Heart left ventricle (tissue), 16 donors: ENCODE results near the gene COPZ1. TPM values are rescaled to one million over a fixed set of nuclear protein-coding genes. Genes with fewer than 3 reads are reported as not detected.
"Not testable (repeated sequence)": the region's sequence is repeated elsewhere in the genome, so short reads cannot be mapped to it uniquely, and the experiment has no call there.

Experiments used
- ATAC-seq, 4 donors: fragments of 200-7000 bp; cut with Tn5 transposase; one replicate each; pipeline ENCODE4 v1.9.1; 2020 to 2022; ENCODE audit warnings: moderate library complexity in 4 of 4, mild to moderate bottlenecking in 3 of 4, moderate number of reproducible peaks in 1 of 4
- DNase-seq, 5 donors: peaks; one replicate each; pipeline ENCODE4 v3.0.0-alpha.2; 2020
- H3K27ac ChIP-seq, 12 donors: fragments of 200-600 bp; sonication (generic) in 4 of 12; one replicate each; pipeline versions ENCODE4 v1.5.0 to v1.8.0; 2016 to 2022; ENCODE audit warnings: mild to moderate bottlenecking in 2 of 12
- H3K27me3 ChIP-seq, 9 donors: fragments of 200-600 bp; sonication (generic) in 2 of 9; one replicate each; pipeline versions ENCODE4 v1.5.1 to v1.8.0; 2016 to 2022; ENCODE audit warnings: mild to moderate bottlenecking in 3 of 9
- H3K36me3 ChIP-seq, 9 donors: fragments of 200-600 bp; sonication (generic) in 2 of 9; one replicate each; pipeline versions ENCODE4 v1.5.0 to v1.8.0; 2018 to 2022; ENCODE audit warnings: mild to moderate bottlenecking in 2 of 9
- H3K4me1 ChIP-seq, 12 donors: fragments of 200-600 bp; sonication (generic) in 4 of 12; one replicate each; pipeline versions ENCODE4 v1.5.0 to v1.8.0; 2016 to 2022; ENCODE audit warnings: mild to moderate bottlenecking in 3 of 12
- H3K4me3 ChIP-seq, 12 donors: fragments of 200-600 bp; sonication (generic) in 4 of 12; one replicate each; pipeline versions ENCODE4 v1.5.0 to v1.8.0; 2017 to 2022; ENCODE audit warnings: mild to moderate bottlenecking in 9 of 12, moderate library complexity in 4 of 12
- H3K9me3 ChIP-seq, 12 donors: fragments of 200-600 bp; sonication (generic) in 4 of 12; one replicate each; pipeline versions ENCODE4 v1.5.0 to v1.8.0; 2016 to 2022; ENCODE audit warnings: mild to moderate bottlenecking in 1 of 12
- POLR2A ChIP-seq, 2 donors: fragments of 450-650 bp; IDR thresholded peaks; one replicate each; pipeline ENCODE4 v1.6.1; 2017; ENCODE audit warnings: antibody characterized with exemption in 2 of 2, mild to moderate bottlenecking in 2 of 2, moderate library complexity in 2 of 2
- WGBS, 4 donors: extraction: QIAGEN DNeasy Blood & Tissue Kit in 2 of 4; methylation state at CpG; one replicate each; pipeline versions ENCODE4 v1.1.5 to v1.1.7; 2013 to 2018; 5-methylcytosine and 5-hydroxymethylcytosine counted together
- intact Hi-C, 10 donors: fragments of 100-400 bp; cut with DNase I; formaldehyde crosslinking; loops; one replicate each; pipeline versions ENCODE4 v1.11.1 to v1.14.2; 2022
- polyA plus RNA-seq, 2 donors: library from polyadenylated mRNA; stranded (reverse); fragments of 200-250 nt; gene quantifications; one replicate each; pipeline ENCODE4 v1.2.3, GENCODE V29; 2013
- total RNA-seq, 9 donors: library from RNA; depleted of rRNA in 2 of 9; stranded (reverse); fragments of >200 nt in 2 of 9; fragmentation: NEBNext Ultra II Directional in 3 of 9; extraction: Animal tissue kit (Norgen Biotek cat#: 25700) in 3 of 9; gene quantifications; one replicate each; pipeline versions ENCODE4 v1.1.0 to v1.2.4, GENCODE V29; 2016 to 2023
- TF ChIP-seq, protein P1 (sequence below), 12 donors: fragments of 200-600 bp; sonication (generic) in 4 of 12; IDR thresholded peaks; one replicate each; pipeline versions ENCODE4 v1.5.0 to v1.8.0; 2018 to 2022; ENCODE audit warnings: antibody characterized with exemption in 12 of 12, mild to moderate bottlenecking in 5 of 12
- donor health status: ischemic (EF 13 %, LVEDD 7.1; RV severe dilation, severe dysfunction).
- donor health status: healthy with polysubstance abuse.
- donor health status: DM: no; HTN: yes; CAD: no.
- donor health status: DM: no; HTN: no; CAD: no.
- donor health status: ischemic (EF 25% LVEDD 6.9; RV normal size, moderate dysfunction).
- donor health status: ischemic (EF 25% LVEDD 5.7; RV mildly dilated, moderate dysfunction).
- donor health status: healthy.
- donor health status: DM: yes; HTN: yes; CAD: no.
- donor health status: ischemic (EF 35%, LVEDD 5.7; RV mildly dilated, moderate dysfunction).
- donor health status: nonischemic (EF 11% LVEDD 7.7; RV severe dilation, severe dysfunction).
- donor health status: DM: yes; HTN: yes; CAD: no.
- donor health status: PGD.
- donor health status: ischemic (EF 29% LVEDD 5.4; RV normal size, mild dysfunction).
- donor health status: nonischemic (EF 23%, LVEDD 6.1; RV moderate dilation, normal function).

COPZ1 gene
- total and polyA plus RNA-seq, 11 donors = 77.3 to 146 (median 125) TPM

DNA sequence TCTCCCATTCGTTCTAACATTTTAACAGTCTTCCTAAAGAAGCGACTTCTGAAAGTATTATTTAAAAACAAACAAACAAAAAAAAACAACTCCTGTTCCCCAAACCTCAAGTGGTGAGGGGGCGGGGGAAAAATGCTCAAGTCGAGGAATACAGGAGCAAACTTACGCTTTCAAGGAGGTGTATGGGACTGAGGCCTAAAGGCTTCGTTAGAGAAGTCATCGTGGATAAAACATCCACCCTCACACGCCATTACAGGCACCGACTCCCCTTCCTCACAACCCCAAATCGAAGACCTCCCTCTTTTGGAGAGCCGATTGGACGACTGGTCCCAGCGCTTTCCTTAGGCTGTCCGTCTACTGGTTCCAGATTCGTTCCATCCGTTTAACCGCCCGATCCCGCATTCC is 45.7 kb upstream of the COPZ1 start:
- intact Hi-C loops = loop anchor here in 2 of 10 donors (2.0 kb wide), 3 partner anchors 18 to 46 kb away; partner anchors contain the start of gene COPZ1 (in 1 of the 2)
- TF ChIP-seq, protein P1, sequence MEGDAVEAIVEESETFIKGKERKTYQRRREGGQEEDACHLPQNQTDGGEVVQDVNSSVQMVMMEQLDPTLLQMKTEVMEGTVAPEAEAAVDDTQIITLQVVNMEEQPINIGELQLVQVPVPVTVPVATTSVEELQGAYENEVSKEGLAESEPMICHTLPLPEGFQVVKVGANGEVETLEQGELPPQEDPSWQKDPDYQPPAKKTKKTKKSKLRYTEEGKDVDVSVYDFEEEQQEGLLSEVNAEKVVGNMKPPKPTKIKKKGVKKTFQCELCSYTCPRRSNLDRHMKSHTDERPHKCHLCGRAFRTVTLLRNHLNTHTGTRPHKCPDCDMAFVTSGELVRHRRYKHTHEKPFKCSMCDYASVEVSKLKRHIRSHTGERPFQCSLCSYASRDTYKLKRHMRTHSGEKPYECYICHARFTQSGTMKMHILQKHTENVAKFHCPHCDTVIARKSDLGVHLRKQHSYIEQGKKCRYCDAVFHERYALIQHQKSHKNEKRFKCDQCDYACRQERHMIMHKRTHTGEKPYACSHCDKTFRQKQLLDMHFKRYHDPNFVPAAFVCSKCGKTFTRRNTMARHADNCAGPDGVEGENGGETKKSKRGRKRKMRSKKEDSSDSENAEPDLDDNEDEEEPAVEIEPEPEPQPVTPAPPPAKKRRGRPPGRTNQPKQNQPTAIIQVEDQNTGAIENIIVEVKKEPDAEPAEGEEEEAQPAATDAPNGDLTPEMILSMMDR (IDR thresholded peaks at IDR 0.05) = no peak
- TF ChIP-seq POLR2A (IDR thresholded peaks at IDR 0.05) = no peak
- Histone ChIP-seq H3K27ac (peak overlapping the region; percentile 82 to 99 (median 94)), H3K4me1 (peaks cover 7 to 54% (median 47%) of the 10 kb centered on the region in 12 donors), H3K36me3 (peaks cover 0 to 31% (median 29%) of the 10 kb centered on the region in 9 donors), H3K9me3 (no peaks in the 10 kb centered on the region), H3K4me3 (peak overlapping the region; percentile 60 to 93 (median 72)), H3K27me3 (no peaks in the 10 kb centered on the region)
- no peak for ATAC-seq
- DNase-seq = no peak
- WGBS, 4 donors = 0 to 1% (median 0%) methylated on average over 19 of the region's 19 CpGs

DNA sequence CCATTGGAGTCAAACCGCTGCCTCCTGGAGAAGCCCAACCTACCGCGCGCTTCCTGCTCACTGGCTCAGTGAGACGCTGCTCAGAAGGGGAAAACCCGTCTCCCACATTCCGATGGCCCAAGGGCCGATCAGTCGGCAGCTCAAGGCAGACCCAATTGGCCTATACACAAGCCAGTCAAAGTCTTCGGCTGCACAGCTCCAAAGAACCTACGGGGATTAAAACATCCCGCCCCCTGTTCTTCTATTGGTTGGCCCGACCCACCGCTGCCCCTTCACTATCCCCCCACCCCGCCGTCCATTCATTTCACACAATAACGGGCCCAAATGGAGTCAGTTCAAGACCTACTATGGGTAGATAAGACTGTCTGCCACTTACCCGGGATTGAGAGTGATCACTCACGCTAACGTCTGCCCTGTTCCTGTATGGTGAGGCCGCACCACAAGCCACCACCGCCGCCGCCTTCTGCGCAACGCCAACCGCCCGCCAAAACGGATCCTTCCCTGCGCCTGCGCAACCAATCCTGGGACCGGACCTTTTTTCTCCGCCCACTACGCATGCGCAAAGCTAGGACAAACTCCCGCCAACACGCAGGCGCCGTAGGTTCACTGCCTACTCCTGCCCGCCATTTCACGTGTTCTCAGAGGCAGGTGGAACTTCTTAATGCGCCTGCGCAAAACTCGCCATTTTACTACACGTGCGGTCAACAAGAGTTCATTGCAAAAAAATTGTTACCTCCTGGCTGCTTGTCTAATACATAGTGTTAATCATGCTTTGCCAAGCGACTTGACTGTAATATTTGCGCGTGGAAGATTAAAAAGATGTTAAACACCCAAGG is 45.1 kb upstream of the COPZ1 start, which contains the start of gene CBX5:
Gene CBX5 (minus strand): TSS at position 491 of the 836 bp plus-strand sequence. CDS start 22,472 bp downstream, outside the sequence.
- DNase-seq = peak; percentile 99 to 100 (median 99)
- ATAC-seq = peak; percentile 87 to 92 (median 90)
- Histone ChIP-seq H3K27me3 (no peaks in the 10 kb centered on the region), H3K4me1 (peaks cover 9 to 60% (median 50%) of the 10 kb centered on the region in 12 donors), H3K36me3 (peaks cover 0 to 38% (median 35%) of the 10 kb centered on the region in 9 donors), H3K27ac (peak within 1 kb of the TSS; percentile 82 to 99 (median 94)), H3K9me3 (no peaks in the 10 kb centered on the region), H3K4me3 (peak within 1 kb of the TSS; percentile 61 to 93 (median 79))
- TF ChIP-seq, protein P1 (IDR thresholded peaks at IDR 0.05) = no peak
- TF ChIP-seq POLR2A (IDR thresholded peaks at IDR 0.05) = peak; percentile 44 to 88
- intact Hi-C loops = loop anchor here in 4 of 10 donors (1.0 to 10.0 kb wide), 6 partner anchors 19 to 77 kb away; partner anchors contain the start of gene COPZ1 (in 3 of the 4)
- WGBS, 4 donors = 0% methylated on average over 49 of the region's 49 CpGs

DNA sequence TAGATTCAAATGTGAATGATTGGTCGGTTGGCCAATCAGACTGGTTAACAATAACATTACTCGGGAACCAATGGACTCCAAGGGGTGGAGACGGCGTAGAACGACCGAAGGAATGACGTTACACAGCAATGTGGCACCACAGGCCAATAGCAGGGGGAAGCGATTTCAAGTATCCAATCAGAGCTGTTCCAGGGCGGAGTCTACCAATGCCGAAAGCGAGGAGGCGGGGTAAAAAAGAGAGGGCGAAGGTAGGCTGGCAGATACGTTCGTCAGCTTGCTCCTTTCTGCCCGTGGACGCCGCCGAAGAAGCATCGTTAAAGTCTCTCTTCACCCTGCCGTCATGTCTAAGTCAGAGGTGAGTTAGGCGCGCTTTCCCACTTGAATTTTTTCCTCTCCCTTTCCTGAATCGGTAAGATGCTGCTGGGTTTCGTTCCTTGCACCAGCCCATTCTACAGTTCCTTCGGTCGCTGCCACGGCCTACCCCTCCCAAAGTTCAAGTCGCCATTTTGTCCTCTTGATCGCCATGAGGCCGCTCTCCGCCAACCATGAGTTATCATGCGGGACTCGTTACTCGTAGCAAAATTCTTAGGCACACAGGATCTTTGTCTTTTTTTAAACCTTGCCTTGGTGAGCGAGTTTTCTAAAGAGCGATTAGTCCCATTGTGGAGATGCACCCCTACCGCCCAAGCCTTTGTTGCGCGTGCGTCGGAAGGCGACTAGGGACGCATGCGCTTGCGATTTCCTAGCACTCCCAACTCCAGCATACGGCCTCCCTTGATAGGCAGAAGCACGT is 44.3 kb upstream of the COPZ1 start, which contains the start of gene HNRNPA1:
Gene HNRNPA1 (plus strand): TSS at position 259 of the 793 bp plus-strand sequence. CDS start 82 bp downstream, at position 341.
- DNase-seq (peak; percentile 91 to 98 (median 98)), ATAC-seq (peak; percentile 89 to 95 (median 94))
- H3K4me1 ChIP-seq = peaks cover 9 to 67% (median 57%) of the 10 kb centered on the region in 12 donors
- 0% methylated on average over 48 of the region's 48 CpGs for WGBS, 4 donors
- no peaks in the 10 kb centered on the region for H3K9me3 ChIP-seq
- intact Hi-C loops = loop anchor here in 2 of 10 donors (1.0 to 10.0 kb wide), 4 partner anchors 44 to 77 kb away; partner anchors contain the start of gene COPZ1 (in 2 of the 2)
- peak; percentile 92 to 99 for TF ChIP-seq POLR2A (IDR thresholded peaks at IDR 0.05)
- TF ChIP-seq, protein P1 (IDR thresholded peaks at IDR 0.05) = no peak
- H3K27ac ChIP-seq = peak within 1 kb of the TSS; percentile 82 to 99 (median 94)
- peak within 1 kb of the TSS; percentile 61 to 93 (median 79) for H3K4me3 ChIP-seq
- peaks cover 0 to 46% (median 42%) of the 10 kb centered on the region in 9 donors for H3K36me3 ChIP-seq
- H3K27me3 ChIP-seq = no peaks in the 10 kb centered on the region

DNA sequence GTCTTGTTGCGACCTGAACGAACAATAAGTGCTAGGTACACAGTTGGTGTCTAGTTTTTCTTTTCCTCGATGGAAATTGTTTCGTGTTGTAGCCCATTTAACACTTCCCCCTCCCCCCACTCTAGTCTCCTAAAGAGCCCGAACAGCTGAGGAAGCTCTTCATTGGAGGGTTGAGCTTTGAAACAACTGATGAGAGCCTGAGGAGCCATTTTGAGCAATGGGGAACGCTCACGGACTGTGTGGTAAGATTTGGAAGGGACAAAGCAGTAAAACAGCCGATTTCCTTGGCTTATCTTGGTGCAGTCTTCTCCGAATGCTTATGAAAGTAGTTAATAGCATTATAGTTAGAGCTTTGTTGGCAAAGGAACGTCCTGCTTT is 43.7 kb upstream of the COPZ1 start:
- intact Hi-C loops = loop anchor here in 2 of 10 donors (2.0 to 10.0 kb wide), 3 partner anchors 44 to 76 kb away; partner anchors contain the start of gene COPZ1 (in 1 of the 2)
- Histone ChIP-seq H3K27ac (peak overlapping the region; percentile 82 to 99 (median 94)), H3K4me3 (peak overlapping the region; percentile 61 to 93 (median 79)), H3K4me1 (peaks cover 9 to 73% (median 63%) of the 10 kb centered on the region in 12 donors), H3K36me3 (peaks cover 0 to 52% (median 48%) of the 10 kb centered on the region in 9 donors)
- not testable (repeated sequence) for H3K27me3 ChIP-seq, H3K9me3 ChIP-seq, ATAC-seq, DNase-seq
- 0 to 1% (median 0%) methylated on average over 10 of the region's 10 CpGs for WGBS, 4 donors

DNA sequence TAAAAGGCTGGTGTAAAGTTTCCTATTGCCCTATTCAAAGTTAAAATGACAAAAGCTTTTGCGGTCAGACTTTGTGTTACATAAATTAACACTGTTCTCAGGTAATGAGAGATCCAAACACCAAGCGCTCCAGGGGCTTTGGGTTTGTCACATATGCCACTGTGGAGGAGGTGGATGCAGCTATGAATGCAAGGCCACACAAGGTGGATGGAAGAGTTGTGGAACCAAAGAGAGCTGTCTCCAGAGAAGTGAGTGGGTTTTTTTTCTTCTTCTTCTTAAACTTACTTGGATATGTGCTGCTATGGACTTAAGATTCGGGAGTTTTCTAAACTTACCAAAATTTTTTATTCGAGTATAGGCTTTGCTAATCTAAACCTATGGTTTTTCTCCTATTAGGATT is 43.2 kb upstream of the COPZ1 start:
- Histone ChIP-seq H3K4me1 (peaks cover 9 to 77% (median 66%) of the 10 kb centered on the region in 12 donors), H3K4me3 (peak overlapping the region; percentile 61 to 93 (median 79)), H3K36me3 (peaks cover 0 to 56% (median 52%) of the 10 kb centered on the region in 9 donors), H3K27ac (peak overlapping the region in 10 of 12 donors; percentile 88 to 99 (median 96))
- intact Hi-C loops = loop anchor here in 3 of 10 donors (2.0 to 10.0 kb wide), 4 partner anchors 43 to 76 kb away; partner anchors contain the start of gene COPZ1 (in 1 of the 3)
- 17 to 22% (median 20%) methylated on average over 4 of the region's 4 CpGs for WGBS, 4 donors
- DNase-seq, H3K9me3 ChIP-seq, H3K27me3 ChIP-seq, ATAC-seq: not testable (repeated sequence)
